Medulla oblongata (tissue), 1 donor: ENCODE measurements around the gene ATP8B3.

Experiments
- DNase-seq: peaks from one replicate; pipeline ENCODE4 v3.0.0-alpha.2; 2015; ENCODE audit errors: extremely low spot score

ATP8B3 gene

DNA sequence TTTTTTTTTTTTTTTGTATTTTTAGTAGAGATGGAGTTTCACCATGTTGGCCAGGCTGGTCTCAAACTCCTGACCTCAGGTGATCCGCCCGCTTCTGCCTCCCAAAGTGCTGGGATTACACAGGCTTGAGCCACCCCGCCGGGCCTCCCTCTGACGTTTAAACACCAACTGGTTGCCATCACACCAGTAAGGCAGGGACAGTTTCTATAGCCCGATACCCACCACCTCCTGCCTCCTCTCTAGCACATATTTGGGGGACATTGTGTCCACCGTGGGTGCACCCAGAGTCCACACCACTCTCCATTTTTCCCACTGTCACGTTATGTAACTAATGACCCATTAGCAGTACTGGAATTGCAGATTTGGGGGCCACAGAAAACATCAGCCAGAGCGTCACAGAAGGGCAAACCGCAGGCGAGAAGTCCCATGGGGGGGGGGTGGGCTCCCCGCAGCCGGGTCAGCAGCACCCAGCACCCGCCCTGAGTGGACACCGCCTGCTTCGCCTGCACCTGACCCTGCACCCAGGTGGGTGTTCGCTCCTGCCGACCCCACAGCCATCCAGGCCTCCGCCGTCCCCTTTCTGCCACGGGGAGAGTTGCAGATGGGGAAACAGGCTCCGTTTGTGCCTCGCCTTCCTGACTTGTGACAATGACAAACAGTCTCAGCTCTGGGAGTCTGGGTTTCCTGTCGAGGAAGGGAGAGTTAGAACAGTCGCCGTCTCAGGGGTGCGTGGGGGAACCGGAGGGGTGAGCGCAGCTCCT lies 55.2 kb downstream of the ATP8B3 start:
- no peak for DNase-seq

DNA sequence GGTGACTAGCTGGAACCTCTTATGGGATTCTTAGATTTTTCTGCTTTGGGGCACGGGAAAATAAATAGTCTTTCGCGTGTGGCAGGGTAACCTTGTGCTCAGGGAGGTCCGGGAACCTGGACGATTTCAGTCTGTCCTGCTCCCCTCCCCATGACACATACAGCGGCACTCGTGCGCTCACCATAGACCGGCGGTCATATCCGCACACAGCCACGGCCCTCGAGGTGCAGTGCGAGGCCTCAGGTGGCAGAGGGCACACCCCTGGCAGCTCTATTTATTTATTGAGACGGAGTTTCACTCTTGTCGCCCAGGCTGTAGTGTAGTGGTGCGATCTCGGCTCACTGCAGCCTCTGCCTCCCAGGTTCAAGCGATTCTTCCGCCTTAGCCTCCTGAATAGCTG lies 55.8 kb downstream of the ATP8B3 start:
- DNase-seq = no peak

DNA sequence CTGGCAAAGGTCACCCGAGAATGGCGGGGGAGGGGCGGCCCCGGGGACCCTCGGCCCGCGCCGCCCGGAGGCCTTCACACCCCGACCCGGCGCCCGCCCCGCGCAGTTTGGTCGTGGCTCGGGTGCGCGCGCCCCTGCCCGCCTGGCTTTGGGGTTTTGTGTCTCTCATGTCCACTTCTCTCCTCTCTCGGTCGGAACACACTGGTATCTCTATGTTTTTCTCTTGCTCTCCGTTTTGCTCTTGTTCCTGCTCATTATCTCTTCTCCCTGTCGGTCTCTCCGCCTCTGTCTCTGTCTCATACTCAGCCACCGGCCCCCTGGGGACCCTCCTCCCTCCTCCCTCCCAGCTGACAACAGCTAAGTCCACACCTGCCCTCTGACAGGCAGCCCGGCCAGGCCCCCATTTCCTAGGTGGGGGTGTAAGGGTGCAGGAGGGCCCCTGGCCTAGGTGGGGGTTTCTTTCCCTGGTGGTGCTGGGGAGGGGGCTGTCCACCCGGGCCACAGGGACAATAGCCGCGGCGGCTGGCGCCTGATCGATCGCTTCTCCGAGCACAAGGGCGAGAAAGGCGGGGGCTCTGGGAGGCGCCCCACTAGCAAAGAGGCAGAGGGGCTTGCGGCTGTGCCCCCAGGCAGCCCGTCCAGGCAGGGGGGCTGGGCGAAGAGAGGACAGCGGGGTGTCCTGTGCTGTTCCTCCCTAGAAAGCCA lies 56.5 kb downstream of the ATP8B3 start:
- DNase-seq = no peak

DNA sequence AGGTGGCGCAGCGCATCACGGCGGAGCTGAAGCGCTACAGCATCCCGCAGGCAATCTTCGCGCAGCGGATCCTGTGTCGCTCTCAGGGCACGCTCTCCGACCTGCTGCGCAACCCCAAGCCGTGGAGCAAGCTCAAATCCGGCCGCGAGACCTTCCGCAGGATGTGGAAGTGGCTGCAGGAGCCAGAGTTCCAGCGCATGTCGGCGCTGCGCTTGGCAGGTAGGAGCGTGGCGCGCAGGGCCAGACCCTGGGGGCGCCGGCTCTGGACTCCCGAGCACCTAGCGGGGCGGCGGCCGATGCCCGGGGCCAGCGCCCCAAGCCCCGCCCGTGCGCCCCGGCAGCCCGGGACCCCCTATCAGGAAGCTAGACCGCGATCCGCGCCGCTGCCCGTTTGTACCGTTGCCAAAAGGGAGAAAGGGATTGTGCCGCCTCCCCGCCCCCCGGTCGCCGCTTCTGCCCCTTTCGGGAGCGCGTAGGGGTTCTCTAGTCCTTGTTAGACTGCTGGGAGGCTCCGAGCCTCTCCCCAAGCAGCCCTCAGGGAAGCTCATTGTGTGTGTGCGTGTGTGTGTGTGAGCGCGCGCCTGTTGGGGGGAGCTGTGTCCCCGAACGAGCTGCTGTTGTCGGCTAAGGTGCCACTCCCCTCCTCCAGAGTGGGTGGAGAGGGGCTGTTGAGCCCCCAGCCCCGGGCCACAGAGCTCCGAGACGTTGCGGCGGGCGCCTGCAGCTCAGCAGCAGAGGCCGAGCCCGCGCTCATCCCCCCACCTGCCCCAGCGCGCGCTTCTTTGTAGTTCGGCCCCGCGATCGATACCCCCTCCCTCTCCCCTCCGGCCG lies 57.2 kb downstream of the ATP8B3 start:
- DNase-seq = no peak

DNA sequence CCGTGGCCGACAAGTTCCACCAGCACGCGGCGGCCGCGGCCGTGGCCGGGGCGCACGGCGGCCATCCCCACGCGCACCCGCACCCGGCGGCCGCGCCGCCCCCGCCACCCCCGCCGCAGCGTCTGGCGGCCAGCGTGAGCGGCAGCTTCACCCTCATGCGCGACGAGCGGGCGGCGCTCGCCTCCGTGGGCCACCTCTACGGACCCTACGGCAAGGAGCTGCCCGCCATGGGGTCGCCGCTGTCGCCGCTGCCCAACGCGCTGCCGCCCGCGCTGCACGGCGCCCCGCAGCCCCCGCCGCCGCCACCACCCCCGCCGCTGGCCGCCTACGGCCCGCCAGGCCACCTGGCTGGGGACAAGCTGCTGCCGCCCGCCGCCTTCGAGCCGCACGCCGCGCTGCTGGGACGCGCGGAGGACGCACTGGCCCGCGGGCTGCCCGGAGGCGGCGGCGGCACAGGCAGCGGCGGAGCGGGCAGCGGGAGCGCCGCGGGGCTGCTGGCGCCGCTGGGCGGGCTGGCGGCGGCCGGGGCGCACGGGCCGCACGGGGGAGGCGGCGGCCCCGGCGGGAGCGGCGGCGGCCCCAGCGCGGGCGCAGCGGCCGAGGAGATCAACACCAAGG lies 57.9 kb downstream of the ATP8B3 start:
- no peak for DNase-seq

DNA sequence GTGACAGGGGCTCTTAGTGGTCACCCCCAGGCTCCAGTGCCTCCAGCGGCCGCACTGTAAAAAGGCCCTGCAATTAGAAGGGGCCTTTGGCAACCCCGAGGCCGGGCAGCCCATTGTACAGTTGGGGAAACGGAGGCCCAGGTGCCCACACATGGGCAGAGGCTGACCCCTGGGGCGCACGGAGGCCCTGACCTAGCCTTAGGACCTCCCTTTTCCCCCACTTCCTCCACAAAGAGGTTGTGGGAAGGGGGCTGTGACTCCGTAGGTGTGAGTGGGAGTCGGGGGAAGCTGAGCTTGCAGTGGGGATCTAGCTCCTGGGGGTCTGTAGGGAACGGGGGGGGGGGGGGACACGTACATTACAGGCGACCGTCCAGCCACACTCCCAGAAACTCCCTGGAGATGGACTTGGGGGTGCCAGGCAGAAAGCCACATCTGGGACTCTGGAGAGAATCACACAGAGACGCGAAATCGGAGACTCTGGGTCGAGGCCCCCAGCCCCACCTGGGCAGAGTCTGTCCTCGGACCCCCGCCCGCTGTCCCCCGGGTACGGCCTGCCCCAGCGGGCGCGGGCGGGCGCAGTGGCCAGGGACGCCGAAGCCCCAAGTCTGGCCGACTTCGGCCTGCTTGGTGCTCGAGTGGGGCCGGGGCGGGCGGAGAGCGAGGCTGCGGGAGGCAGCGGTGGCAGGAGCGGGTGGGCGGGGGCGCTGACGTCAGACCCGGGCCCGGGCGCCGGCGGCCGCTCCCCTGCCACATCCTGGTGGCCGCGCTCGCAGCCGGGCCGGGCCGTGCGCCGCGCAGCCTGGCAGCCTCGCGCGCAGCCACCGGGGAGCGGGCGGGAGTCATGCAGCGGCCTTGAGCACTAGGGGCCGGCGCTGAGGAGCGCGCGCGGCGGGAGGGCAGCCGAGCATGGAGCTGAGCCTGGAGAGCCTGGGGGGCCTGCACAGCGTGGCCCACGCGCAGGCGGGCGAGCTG lies 59.0 kb downstream of the ATP8B3 start, which contains the start of gene ONECUT3:
Gene ONECUT3, plus strand, starts transcription at position 750 of the 972 bp plus-strand sequence. Its CDS starts 157 bp downstream, at position 907.
- no peak for DNase-seq

DNA sequence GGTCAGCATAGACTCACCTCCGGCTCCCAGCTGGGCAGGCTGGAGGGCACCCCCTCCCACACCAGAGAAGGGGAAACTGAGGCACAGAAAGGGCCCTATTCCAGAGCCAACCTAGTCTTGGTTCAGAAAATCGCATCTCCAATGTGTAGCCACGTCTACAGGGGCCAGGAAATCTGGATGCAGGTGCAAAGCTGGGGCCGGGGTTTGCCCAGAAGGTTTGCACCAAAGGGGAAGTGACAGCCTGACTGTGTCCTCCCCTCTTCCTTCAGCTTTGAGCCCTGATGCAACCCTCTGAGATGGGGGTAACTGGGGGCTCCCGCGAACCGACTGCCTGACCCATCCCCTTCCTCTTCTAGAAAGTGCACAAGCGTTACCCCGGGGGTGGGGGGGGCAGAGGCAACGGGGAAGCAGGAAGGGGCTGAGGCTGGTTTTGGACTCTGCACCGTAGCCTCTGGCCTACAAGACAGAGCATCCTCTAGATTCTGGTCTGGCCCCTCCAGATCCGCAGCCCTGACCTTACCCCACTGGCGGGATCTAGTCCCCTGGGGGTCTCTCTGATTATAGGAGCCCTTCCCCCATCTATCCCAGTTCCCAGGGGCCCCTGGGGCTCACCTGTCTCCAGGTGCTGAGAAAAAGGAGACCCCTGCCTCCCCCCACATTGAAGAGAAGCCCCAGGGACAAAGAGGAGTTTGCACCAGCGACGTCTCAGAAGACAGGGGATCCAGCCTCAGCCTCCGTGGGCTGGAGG lies 59.9 kb downstream of the ATP8B3 start:
- DNase-seq = no peak

DNA sequence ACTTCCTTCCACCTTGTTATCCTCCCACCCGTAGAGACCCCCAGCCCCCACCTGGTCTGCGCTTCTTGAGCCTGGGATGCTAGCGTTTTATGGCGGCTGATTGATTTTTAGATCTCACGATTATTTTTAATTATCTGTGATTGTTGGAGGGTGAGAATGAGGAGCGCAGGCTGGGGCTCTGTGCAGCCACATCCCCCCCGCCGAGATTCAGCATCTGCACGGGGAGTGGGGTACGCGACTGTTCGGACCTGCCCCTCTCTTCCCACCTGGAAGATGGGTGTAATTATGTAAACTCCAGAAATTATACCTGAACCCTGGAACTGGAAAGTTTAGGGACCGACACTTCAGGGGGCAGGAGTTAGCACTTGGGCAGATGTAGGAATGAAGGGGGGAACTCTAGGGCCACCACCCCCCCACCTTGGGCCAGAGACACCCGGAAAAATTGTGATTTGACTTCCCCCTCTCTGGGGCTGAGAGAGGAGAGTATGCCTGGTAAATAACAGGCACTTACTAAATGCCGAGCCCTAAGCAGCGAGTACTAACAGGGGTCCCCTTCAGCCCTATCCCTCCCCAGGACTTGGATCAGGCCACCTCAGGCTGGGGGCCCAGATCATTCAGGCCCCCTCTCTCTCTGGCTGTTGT lies 60.6 kb downstream of the ATP8B3 start:
- no peak for DNase-seq

DNA sequence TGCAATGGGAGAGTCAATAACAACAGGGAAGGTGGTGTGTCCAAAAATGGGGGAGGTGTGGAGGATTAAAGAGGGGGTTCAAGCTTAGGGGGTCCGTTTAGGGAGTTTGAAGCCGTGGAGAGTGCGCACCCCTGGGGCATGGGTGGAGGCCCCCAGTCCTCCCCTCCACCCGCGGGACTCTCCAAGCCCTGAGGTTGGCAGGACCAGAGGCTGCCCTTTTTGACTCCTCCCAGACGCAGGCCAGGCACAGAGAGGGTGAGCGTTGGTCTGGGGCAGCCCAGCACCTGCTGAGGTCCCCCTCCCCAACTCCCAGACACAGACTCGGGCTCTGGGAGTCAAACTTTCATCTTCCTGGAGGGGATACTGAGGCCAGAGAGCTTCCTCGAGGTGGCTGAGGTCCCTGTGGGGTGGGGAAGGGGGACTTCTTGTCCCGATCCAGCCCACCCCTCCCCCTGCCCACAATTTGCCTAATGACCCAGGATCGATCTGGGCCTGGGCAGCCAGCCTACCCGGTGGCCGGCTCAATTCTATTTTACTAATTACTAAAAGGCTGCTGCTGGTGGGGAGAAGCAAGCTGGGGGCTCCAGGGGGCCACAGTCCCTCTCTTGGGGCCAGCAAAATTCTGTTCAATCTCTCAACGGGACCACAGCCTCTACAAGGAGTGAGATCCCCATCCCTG lies 61.6 kb downstream of the ATP8B3 start:
- DNase-seq = no peak

DNA sequence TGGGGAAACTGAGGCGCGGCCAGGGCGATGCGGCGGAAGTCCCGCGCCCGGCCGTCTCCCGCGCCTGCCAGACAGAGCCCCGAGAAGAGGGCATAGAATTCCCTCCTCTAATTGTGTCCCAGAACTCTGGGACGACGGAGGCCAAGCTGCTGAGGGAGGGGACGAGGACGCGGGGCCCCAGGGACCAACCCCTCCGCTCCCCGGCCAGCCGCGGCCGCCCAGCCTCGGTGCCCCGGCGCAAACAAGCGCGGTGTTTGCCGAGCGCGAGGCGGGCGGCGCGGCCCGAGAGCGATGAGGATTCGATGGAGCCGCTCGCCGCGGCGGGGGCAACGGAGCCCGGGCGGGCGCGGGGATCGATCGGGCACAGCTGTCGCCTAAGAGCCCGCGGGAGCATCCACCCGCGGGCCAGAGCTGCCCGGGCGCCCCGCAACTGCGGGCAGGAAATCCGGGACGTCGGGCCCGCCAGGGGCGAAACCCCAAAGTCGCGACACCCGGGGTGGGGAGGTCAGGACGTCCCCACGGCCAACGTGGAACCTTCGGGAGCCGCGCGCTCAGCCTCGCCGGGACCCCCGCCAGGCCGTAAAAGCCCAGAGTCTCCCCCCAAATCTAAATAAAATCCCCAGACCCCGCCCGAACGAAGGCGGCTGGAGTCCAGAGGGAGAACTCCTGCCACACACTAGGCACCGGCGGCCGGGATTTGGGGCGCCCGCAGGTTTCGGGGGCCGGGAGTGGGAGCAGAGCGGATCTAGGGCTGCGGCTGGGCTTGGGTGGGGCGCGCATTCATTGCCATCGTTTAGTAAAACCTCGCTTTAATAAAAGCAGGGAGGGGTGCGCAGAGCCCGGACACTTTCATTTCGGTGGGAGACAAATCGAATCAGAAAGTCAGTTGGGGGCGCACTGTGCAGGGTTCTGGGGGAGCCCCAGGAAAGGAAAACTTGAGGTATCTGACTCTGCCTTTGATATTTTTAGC lies 62.4 kb downstream of the ATP8B3 start:
- DNase-seq = no peak

DNA sequence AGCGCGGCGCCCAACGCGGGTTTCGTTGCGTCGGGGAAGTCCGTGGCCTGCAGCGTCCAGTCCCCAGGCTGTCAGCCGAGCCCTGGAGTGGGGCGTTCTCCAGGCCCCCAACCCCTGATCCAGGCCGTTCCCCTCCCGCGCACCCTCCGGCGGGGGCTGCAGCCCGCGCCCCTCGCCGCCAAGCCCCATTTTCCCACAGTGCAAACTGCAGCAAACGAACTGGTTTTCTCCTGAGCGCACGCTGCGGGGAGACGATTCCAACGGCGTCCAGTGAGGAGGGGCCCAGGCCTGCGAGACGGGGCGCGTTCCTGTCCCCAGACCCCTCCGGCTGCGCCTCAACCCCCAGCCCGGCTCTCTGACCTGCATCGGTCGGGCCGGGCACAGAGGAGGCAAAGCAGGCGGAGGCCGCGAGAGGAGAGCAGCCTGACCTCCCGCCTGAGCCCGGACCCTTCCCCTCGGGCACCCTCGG lies 63.2 kb downstream of the ATP8B3 start:
- DNase-seq = no peak

DNA sequence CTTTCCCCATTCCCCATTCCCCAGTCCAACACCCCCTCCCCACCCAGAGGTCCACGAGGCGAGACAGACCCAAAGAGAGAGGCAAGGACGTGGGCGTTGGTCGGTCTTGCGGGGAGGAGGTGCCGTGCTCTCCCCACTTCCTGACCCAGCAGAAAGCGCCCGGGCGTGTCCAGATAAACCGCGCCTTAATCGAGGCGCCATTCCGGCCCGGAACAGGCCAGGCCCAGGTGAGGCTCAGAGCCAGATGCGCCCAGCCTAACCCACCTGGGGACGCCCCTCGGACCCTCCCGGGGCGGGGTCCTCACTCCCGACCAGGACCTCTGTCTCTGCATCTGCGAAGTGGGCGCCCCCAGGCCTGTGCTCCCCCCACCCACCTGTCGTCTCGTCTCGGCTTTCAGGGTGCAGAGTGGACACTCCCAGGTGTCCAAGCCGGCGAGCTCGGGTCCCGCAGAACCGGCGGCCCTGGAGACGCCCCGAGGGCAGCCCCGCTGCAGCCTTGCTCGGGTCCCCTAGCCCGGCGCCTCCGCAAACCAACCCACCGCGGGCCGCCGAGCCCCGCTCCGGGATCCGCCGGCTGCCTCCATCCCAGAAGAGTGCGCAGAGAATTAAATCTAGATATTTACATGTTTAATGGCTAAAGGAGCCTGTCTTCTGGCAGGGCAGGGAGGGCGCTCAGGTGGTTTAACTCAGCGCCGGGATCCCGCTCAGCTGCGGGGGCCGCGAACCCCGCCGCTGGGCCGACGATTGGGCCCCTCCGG lies 63.8 kb downstream of the ATP8B3 start:
- DNase-seq = no peak

DNA sequence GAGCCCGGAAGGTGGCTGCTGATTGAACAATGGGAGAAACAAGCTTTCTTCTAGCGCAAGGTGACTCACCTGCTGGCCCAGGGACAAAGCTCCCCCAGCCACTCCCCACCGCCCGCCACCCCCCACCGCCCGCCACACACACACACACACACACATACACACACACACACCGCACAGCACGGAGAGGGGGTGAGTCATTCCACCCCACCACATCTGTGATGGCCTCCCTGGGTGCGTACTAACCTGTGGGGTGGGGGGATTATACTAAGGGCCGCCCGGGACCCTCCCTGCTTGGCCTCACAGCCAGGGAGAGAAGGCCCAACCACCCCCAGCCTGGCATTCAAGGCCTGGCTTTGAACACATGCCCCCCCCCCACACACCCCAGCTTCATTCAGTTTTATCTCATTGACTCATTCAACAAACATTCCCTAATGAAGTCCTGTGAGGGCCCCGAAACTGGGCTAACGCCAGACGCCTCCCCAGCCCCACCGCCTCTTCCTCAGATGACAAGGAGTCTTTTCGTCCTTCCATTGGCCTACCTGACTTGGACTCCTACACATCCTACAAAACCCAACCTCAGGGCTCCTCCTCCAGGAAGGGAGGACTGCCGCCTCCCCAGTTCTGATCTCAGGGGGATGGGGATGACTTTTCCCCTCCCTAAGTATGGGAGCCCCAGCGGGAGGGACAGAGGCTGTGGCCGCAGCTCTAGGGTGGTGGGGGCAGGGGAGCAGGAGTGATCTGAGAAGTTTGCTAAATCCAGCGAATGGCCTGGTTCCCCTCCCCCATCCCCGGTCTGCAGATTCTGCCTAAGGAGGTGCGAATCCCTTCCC lies 64.6 kb downstream of the ATP8B3 start:
- no peak for DNase-seq

DNA sequence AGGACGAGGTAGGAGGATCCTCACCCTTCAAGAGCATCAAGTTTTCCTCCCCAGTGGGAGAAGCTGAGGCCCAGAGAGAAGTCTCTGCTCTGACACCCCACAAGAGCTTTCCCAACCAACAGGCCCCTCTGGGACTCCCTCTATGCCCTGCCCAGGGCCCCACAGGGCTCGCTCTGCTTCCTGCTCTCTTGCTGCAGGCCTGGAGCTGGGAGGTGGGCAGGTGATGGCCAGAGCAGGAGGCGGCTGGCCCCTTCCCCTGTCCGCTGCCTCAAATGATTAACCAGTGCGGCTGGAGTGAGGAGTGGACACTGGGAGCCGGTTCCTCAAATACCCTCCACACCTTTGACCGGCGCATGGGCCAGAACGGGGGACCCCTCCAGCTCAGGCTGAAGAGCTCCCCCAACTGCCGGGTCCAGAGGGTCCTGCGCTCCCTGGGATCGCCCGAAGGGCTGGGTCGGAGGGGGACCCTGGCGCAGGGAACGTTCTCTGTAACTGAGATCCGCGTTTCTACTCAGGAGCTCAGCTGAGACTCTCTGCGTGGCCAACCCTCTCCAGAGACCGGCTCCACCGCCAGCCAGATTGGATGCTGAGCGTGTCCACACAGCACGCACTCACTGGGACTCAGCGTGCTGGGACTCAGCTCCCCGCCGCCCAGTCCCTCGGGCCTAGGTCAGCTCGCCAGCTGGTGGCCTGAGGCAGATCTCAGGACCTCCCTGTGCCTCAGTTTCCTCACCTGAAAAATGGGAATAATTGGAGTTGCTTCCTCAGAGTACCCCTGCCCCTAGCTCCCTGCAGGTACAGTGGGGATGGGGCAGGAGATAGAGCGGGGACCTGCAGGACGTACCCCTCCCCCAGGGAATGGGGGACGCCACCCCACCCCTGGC lies 65.4 kb downstream of the ATP8B3 start:
- no peak for DNase-seq

DNA sequence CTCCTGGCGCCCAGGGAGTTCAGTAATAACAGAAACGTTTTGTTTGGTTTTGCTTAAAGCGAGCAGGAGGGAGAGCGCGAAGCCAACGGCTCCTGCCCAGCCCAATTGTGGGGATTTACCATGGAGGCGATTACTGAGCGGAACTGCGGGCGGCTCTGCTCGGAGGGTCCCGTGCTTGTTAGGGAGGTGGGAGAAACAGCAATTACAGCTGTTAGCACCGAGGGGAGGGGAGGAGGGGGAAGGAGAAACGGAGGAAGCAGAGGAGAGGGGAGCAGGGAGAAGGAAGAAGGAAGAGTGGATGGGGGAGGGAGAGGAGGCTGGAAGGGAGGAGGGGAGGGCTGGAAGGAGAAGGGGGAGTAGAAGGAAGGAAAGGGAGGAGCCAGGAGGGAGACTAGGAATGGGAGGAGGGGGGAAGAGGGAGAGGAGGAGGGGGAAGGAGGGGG lies 66.5 kb downstream of the ATP8B3 start:
- no peak for DNase-seq
